Measurements from ENCODE around the gene EVI5L.

The EVI5L gene

DNA sequence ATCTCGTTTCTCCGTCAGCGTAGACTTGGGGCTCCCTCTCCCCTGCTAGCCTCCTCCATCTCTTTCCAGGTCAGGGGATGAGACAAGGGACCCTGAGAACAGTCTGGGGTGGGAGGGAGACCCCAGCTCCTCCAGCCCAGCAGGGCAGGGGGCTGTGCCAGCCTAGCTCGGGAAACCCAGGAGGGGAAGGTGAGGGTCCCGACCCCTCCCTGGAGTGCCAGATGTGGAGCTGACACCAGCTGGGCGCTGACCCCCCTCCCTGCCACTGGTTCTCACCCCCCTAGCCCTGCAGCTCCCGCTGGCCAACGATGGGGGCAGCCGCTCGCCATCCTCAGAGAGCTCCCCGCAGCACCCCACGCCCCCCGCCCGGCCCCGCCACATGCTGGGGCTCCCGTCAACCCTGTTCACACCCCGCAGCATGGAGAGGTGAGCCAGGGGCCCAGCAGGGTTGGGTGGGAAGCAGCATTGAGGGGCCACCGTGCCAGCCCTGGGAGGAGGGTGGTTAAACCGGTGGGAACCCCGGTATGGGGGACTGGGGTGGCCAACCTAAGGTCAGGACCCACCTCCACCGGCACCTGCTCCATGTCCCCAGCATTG is 79.6 kb downstream of the EVI5L start:
- in situ Hi-C loops (cut with HindIII; ENCODE audit: low sequenced_read_pairs): no loop called here

GRCh38 chr19:7910321-7911161 is 80.5 kb downstream of the EVI5L start:
- in situ Hi-C loops (cut with HindIII; ENCODE audit: low sequenced_read_pairs): no loop called here

GRCh38 chr19:7911508-7912143 is 81.6 kb downstream of the EVI5L start:
- in situ Hi-C loops (cut with HindIII; ENCODE audit: low sequenced_read_pairs): no loop called here

DNA sequence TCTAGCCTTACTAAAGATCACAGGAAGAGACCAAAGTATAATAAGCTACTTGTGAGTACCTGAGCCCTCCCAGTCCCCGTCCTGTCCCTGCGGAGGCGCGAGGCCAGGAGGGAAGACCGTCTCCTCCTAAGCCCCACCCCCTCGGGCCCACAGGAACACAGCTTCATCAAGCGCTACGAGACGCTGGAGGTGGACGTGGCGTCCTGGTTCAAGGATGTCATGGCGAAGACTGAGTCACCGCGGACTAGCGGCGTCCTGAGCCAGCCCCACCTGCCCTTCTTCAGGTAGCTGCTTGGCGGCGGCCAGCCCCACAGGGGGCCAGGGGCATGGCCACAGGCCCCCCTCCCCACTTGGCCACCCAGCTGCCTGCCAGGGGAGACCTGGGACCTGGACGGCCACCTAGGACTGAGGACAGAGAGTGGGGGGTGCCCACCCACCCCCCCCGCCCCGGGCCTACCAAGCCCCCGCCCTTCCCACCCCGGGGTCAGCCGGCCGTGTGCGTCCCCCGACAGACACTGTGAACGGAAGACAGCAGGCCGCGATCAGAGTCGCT is 82.2 kb downstream of the EVI5L start:
- in situ Hi-C loops (cut with HindIII; ENCODE audit: low sequenced_read_pairs): no loop called here

- in situ Hi-C loops (cut with HindIII; ENCODE audit: low sequenced_read_pairs): no loop called here
These were observed 82.9 kb downstream of the EVI5L start for GRCh38 chr19:7912697-7913564.

DNA sequence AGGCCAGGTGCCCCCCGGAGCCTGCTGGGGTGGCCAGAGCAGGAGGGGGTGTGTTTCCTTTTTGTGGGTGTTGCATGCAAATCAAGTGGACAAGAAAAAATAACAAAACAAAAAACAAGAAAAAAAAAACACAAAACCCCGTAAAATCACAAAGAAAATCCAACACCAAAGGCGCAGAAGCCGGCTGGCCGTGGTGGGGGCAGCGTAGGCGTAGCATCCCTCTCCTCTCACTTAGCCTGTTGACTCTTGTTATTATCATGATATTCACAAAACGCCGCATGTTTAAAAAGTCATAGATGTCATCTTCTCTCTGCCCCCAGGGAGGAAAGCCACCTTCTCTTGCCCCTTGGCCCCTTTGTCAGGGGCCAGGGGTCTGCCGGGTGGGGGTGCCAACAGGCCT is 83.6 kb downstream of the EVI5L start:
- in situ Hi-C loops (cut with HindIII; ENCODE audit: low sequenced_read_pairs): no loop called here

- in situ Hi-C loops (cut with HindIII; ENCODE audit: low sequenced_read_pairs): no loop called here
These were observed 84.1 kb downstream of the EVI5L start for GRCh38 chr19:7914099-7914498.

Measured in endothelial cell of hepatic sinusoid (primary cell).